ENCODE data around the gene HSD17B11. TPM values are rescaled to one million over a fixed set of nuclear protein-coding genes. Genes with fewer than 3 reads are reported as not detected.

Gene HSD17B11
- total RNA-seq, 1 experiment from 2014 or later, result 47.4 TPM

DNA sequence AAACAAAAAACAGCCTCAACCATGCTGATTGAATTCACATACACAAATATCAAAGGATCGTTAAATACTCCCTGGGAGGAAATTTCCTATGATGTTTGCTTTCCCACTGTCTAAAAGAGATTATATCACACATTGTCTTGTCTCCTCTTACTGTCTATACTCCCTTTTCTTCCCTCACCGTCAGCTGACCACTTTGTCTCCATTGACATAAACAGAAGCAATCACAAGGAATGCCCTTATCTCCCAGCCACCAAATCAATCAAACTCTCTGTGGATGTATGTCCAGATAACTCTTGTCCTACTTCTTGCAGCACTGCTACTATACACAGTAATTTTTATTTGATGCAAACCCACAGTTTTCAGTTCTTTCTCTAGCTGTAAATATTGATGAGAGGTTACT, 19.2 kb upstream of the HSD17B11 start:
- H3K4me2 ChIP-seq (ENCODE audit: low read length), result no peak overlapping the region
- no peak for DNase-seq (ENCODE audit: low read depth, low spot score)
- no peaks in the 10 kb centered on the region for H3K79me2 ChIP-seq (ENCODE audit: insufficient read depth, low read length)
- intact Hi-C loops (cut with micrococcal nuclease), result no loop called here
- no peaks in the 10 kb centered on the region for H3K9me3 ChIP-seq (ENCODE audit: control insufficient read depth in 1 of 2, insufficient read depth in 1 of 2, low read depth in 1 of 2, low read length in 2 of 2)
- no peak overlapping the region for H2AFZ ChIP-seq (ENCODE audit: low read depth, low read length, poor library complexity, severe bottlenecking)
- no peak overlapping the region for H3K9ac ChIP-seq (ENCODE audit: low read length)
- no peaks in the 10 kb centered on the region for H3K4me1 ChIP-seq (ENCODE audit: control insufficient read depth in 1 of 2, insufficient read depth in 2 of 2, low read length in 2 of 2)
- no peaks in the 10 kb centered on the region for H4K20me1 ChIP-seq (ENCODE audit: insufficient read depth)
- BruUV-seq (replicated peaks), result no TSS peak
- no peaks in the 10 kb centered on the region for H3K36me3 ChIP-seq (ENCODE audit: control insufficient read depth in 1 of 2, insufficient read depth in 2 of 2, low read length in 2 of 2)
- no peak overlapping the region for H3K4me3 ChIP-seq (replicated peaks in 1 of 2; ENCODE audit: low read depth in 1 of 2, low read length in 2 of 2)
- ChIA-PET RAD21 (ENCODE audit: low non-redundant PET in 1 of 2, low total read pairs in 2 of 2, uncharacterized antibody in 2 of 2, unreplicated experiment in 2 of 2) (no interaction called here), POLR2A (no interaction called here), CTCF (no interaction called here)
- H3K9me2 ChIP-seq (ENCODE audit: insufficient read depth), result no peaks in the 10 kb centered on the region
- ATAC-seq, result no peak
- no peak for TF ChIP-seq JUND (IDR thresholded peaks at IDR 0.05)
- no peak for TF ChIP-seq FOSL1 (IDR thresholded peaks at IDR 0.05; ENCODE audit: low read depth)
- TF ChIP-seq, protein P1, sequence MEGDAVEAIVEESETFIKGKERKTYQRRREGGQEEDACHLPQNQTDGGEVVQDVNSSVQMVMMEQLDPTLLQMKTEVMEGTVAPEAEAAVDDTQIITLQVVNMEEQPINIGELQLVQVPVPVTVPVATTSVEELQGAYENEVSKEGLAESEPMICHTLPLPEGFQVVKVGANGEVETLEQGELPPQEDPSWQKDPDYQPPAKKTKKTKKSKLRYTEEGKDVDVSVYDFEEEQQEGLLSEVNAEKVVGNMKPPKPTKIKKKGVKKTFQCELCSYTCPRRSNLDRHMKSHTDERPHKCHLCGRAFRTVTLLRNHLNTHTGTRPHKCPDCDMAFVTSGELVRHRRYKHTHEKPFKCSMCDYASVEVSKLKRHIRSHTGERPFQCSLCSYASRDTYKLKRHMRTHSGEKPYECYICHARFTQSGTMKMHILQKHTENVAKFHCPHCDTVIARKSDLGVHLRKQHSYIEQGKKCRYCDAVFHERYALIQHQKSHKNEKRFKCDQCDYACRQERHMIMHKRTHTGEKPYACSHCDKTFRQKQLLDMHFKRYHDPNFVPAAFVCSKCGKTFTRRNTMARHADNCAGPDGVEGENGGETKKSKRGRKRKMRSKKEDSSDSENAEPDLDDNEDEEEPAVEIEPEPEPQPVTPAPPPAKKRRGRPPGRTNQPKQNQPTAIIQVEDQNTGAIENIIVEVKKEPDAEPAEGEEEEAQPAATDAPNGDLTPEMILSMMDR (IDR thresholded peaks at IDR 0.05 in 2 of 3, conservative IDR thresholded peaks at IDR 0.05 in 1 of 3; ENCODE audit: borderline replicate concordance in 1 of 3, insufficient read depth in 1 of 3, low read depth in 2 of 3, low read length in 2 of 3), result no peak
- no peak for TF ChIP-seq ZBTB33 (IDR thresholded peaks at IDR 0.05; ENCODE audit: extremely low read depth, insufficient replicate concordance, low read length)
- TF ChIP-seq SRF (IDR thresholded peaks at IDR 0.05; ENCODE audit: low read depth), result no peak
- TF ChIP-seq CBX3 (IDR thresholded peaks at IDR 0.05; ENCODE audit: low read depth), result no peak
- TF ChIP-seq POLR2AphosphoS5 (IDR thresholded peaks at IDR 0.05; ENCODE audit: low read depth, low read length), result no peak
- H3K27ac ChIP-seq (ENCODE audit: low read depth, low read length), result no peak overlapping the region
- H3K27me3 ChIP-seq (ENCODE audit: insufficient read depth, low read length), result no peaks in the 10 kb centered on the region
